GM19468 (cell line): Measurements from ENCODE around the gene TAF11L2.
"Not testable (repeated sequence)": the region's sequence is repeated elsewhere in the genome, so short reads cannot be mapped to it uniquely, and the experiment has no call there.

Experiments
- ATAC-seq: cut with Tn5 transposase; IDR thresholded peaks from one replicate; pipeline ENCODE4 v1.9.1; 2021; ENCODE audit warnings: mild to moderate bottlenecking, moderate library complexity, moderate number of reproducible peaks; ENCODE audit not compliant: unreplicated experiment; ENCODE audit errors: extremely low read depth

Gene TAF11L2

GRCh38 chr5:17497931-17498330 is at the start of gene TAF11L2:
TSS of gene TAF11L2 (plus strand) at chr5:17498231.
- ATAC-seq = not testable (repeated sequence)

GRCh38 chr5:17448877-17449276 is 49.2 kb upstream of the TAF11L2 start:
- no peak for ATAC-seq

- no peak for ATAC-seq
Observed at GRCh38 chr5:17452936-17453335, 45.1 kb upstream of the TAF11L2 start.

GRCh38 chr5:17455942-17456341 is 42.1 kb upstream of the TAF11L2 start:
- no peak for ATAC-seq

GRCh38 chr5:17461793-17462192 is 36.2 kb upstream of the TAF11L2 start:
- ATAC-seq = no peak

GRCh38 chr5:17463653-17464052 is 34.4 kb upstream of the TAF11L2 start:
- ATAC-seq = no peak

- ATAC-seq = no peak
Observed at GRCh38 chr5:17470064-17470463, 28.0 kb upstream of the TAF11L2 start.

- not testable (repeated sequence) for ATAC-seq
Observed at GRCh38 chr5:17475064-17475463, 23.0 kb upstream of the TAF11L2 start.

- ATAC-seq = no peak
Observed at GRCh38 chr5:17477043-17477442, 21.0 kb upstream of the TAF11L2 start.

- ATAC-seq = no peak
Observed at GRCh38 chr5:17477573-17478265, 20.3 kb upstream of the TAF11L2 start.

- no peak for ATAC-seq
Observed at GRCh38 chr5:17481378-17481777, 16.7 kb upstream of the TAF11L2 start.

- ATAC-seq = no peak
Observed at GRCh38 chr5:17482790-17483189, 15.2 kb upstream of the TAF11L2 start.

GRCh38 chr5:17486464-17487173 is 11.4 kb upstream of the TAF11L2 start:
- ATAC-seq = not testable (repeated sequence)

GRCh38 chr5:17487174-17487512 is 10.9 kb upstream of the TAF11L2 start:
- no peak for ATAC-seq

- ATAC-seq = not testable (repeated sequence)
Observed at GRCh38 chr5:17491257-17491656, 6.8 kb upstream of the TAF11L2 start.

- no peak for ATAC-seq
Observed at GRCh38 chr5:17492770-17493169, 5.3 kb upstream of the TAF11L2 start.

- ATAC-seq = no peak
Observed at GRCh38 chr5:17497446-17497845, 585 bp upstream of the TAF11L2 start.

GRCh38 chr5:17511775-17512325 is 13.8 kb downstream of the TAF11L2 start:
- no peak for ATAC-seq

- ATAC-seq = not testable (repeated sequence)
Observed at GRCh38 chr5:17517526-17517925, 19.5 kb downstream of the TAF11L2 start.

GRCh38 chr5:17518067-17518466 is 20.0 kb downstream of the TAF11L2 start, which contains the start of gene TAF11L3:
TSS of gene TAF11L3 (plus strand) at chr5:17518367.
- not testable (repeated sequence) for ATAC-seq

GRCh38 chr5:17519508-17519907 is 21.5 kb downstream of the TAF11L2 start:
- ATAC-seq = not testable (repeated sequence)
